ENCODE data around the gene PIK3CD. TPM values are rescaled to one million over a fixed set of nuclear protein-coding genes. Genes with fewer than 3 reads are reported as not detected.

The PIK3CD gene
- polyA plus RNA-seq, 2 donors = 3.2 to 4.2 TPM

DNA sequence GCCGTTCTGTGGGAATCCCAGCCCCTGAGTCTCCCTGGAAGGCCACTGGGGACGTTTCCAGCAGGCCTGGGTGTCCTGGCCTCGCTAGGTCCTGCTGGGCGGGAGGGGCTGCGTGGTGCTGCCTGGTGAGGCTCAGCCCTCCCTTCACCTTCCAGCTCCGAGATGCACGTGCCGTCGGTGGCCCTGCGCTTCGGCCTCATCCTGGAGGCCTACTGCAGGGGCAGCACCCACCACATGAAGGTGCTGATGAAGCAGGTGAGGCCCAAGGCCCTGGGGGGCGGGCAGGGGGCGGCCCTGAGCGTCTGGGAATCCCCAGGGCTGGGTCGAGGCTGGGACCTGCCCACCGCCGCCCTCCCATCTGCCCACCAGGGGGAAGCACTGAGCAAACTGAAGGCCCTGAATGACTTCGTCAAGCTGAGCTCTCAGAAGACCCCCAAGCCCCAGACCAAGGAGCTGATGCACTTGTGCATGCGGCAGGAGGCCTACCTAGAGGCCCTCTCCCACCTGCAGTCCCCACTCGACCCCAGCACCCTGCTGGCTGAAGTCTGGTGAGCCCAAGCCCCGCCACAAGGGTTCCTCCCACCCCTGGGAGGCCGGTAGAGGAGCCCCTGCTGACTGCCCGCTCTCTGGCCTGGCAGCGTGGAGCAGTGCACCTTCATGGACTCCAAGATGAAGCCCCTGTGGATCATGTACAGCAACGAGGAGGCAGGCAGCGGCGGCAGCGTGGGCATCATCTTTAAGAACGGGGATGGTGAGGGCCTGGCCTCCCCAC lies 70.3 kb downstream of the PIK3CD start:
- WGBS, 2 donors = 67 to 74% methylated on average over 29 of the region's 29 CpGs
- Histone ChIP-seq H3K27ac (ENCODE audit: low read depth in 2 of 2, low read length in 1 of 2) (no peak overlapping the region), H3K27me3 (ENCODE audit: control insufficient read depth in 1 of 2, insufficient read depth in 2 of 2, low read length in 2 of 2) (no peaks in the 10 kb centered on the region), H3K36me3 (ENCODE audit: control insufficient read depth in 2 of 2, insufficient read depth in 2 of 2, low read length in 1 of 2) (peaks cover 6 to 34% of the 10 kb centered on the region in 2 donors), H3K4me1 (ENCODE audit: control insufficient read depth in 2 of 2, insufficient read depth in 2 of 2, low read length in 1 of 2) (peaks cover 8 to 11% of the 10 kb centered on the region in 2 donors), H3K9me3 (ENCODE audit: control insufficient read depth in 2 of 2, insufficient read depth in 1 of 2, low read depth in 1 of 2, low read length in 1 of 2) (peaks cover 5 to 16% of the 10 kb centered on the region in 2 donors), H3K4me3 (ENCODE audit: low read depth in 1 of 2, low read length in 2 of 2) (no peak overlapping the region)

DNA sequence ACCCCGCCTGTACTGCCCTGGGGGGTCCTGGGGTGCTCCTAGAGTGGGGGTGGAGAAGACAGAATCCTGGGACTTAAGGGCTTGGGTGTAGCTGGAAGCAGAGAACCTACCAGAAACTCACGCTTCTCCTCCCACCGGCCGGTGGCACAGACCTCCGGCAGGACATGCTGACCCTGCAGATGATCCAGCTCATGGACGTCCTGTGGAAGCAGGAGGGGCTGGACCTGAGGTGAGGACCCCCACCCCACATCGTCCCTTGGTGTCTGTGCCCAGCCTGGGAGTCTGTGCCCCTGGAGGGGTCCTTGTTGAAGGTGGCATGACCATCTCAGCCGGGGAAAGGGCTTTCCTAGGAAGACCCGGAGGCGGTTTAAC lies 70.8 kb downstream of the PIK3CD start:
- Histone ChIP-seq H3K4me1 (ENCODE audit: control insufficient read depth in 2 of 2, insufficient read depth in 2 of 2, low read length in 1 of 2) (peaks cover 8 to 11% of the 10 kb centered on the region in 2 donors), H3K27me3 (ENCODE audit: control insufficient read depth in 1 of 2, insufficient read depth in 2 of 2, low read length in 2 of 2) (no peaks in the 10 kb centered on the region), H3K4me3 (ENCODE audit: low read depth in 1 of 2, low read length in 2 of 2) (no peak overlapping the region), H3K36me3 (ENCODE audit: control insufficient read depth in 2 of 2, insufficient read depth in 2 of 2, low read length in 1 of 2) (peaks cover 6 to 38% of the 10 kb centered on the region in 2 donors), H3K9me3 (ENCODE audit: control insufficient read depth in 2 of 2, insufficient read depth in 1 of 2, low read depth in 1 of 2, low read length in 1 of 2) (peaks cover 5 to 16% of the 10 kb centered on the region in 2 donors), H3K27ac (ENCODE audit: low read depth in 2 of 2, low read length in 1 of 2) (no peak overlapping the region)
- WGBS, 2 donors = 97 to 99% methylated on average over 9 to 10 of the region's 10 CpGs

DNA sequence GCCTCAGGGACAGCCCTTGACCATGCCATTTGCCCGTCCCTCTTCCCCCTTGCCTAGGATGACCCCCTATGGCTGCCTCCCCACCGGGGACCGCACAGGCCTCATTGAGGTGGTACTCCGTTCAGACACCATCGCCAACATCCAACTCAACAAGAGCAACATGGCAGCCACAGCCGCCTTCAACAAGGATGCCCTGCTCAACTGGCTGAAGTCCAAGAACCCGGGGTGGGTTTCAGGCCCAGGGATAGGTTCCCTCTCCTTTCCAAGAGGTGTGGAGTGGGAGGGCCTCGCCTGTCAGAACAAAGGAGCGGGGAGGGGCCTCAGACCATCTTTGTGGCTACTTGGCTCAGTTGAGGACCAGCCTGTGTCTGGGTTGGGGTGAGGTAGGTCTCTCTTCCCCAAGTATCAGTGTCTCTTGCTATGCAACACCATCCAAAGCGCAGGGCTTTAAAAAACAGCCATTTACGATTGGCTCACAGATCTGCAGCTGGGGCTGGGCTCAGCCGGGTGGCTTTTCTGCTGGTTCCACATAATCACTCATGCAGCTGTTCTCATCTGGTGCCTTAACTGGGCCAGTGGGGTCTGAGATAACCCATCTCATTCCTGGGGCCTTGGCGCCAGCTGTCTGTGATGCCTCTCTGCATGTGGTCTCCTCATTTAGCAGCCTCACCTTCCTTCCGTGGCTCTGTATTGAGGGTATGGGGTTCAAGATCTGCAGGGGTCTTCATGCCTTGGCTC lies 71.7 kb downstream of the PIK3CD start:
- WGBS, 2 donors = 98% methylated on average over 14 of the region's 14 CpGs
- no peak overlapping the region for H3K4me3 ChIP-seq (ENCODE audit: low read depth in 1 of 2, low read length in 2 of 2)
- H3K36me3 ChIP-seq (ENCODE audit: control insufficient read depth in 2 of 2, insufficient read depth in 2 of 2, low read length in 1 of 2) = peaks cover 6 to 36% of the 10 kb centered on the region in 2 donors

DNA sequence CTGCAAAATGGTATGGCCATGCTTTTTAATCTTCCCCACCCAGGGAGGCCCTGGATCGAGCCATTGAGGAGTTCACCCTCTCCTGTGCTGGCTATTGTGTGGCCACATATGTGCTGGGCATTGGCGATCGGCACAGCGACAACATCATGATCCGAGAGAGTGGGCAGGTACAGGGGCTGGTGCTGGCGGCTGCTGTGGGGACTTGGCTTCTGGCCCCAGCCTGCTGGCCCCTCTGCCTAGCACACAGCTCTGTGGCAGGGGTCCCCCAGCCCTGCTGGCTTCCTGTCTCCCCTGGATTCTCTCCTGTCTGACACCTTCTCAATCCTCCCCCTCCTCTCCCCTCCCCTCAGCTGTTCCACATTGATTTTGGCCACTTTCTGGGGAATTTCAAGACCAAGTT lies 72.4 kb downstream of the PIK3CD start:
- peaks cover 6 to 40% of the 10 kb centered on the region in 2 donors for H3K36me3 ChIP-seq (ENCODE audit: control insufficient read depth in 2 of 2, insufficient read depth in 2 of 2, low read length in 1 of 2)
- H3K9me3 ChIP-seq (ENCODE audit: control insufficient read depth in 2 of 2, insufficient read depth in 1 of 2, low read depth in 1 of 2, low read length in 1 of 2) = peaks cover 5 to 16% of the 10 kb centered on the region in 2 donors
- 96 to 99% methylated on average over 6 of the region's 6 CpGs for WGBS, 2 donors

More for the DNA sequence above, 71.7 kb downstream of the PIK3CD start:
- peaks cover 5 to 16% of the 10 kb centered on the region in 2 donors for H3K9me3 ChIP-seq (ENCODE audit: control insufficient read depth in 2 of 2, insufficient read depth in 1 of 2, low read depth in 1 of 2, low read length in 1 of 2)
- H3K4me1 ChIP-seq (ENCODE audit: control insufficient read depth in 2 of 2, insufficient read depth in 2 of 2, low read length in 1 of 2) = peaks cover 7 to 8% of the 10 kb centered on the region in 2 donors
- H3K27ac ChIP-seq (ENCODE audit: low read depth in 2 of 2, low read length in 1 of 2) = no peak overlapping the region
- no peaks in the 10 kb centered on the region for H3K27me3 ChIP-seq (ENCODE audit: control insufficient read depth in 1 of 2, insufficient read depth in 2 of 2, low read length in 2 of 2)

DNA sequence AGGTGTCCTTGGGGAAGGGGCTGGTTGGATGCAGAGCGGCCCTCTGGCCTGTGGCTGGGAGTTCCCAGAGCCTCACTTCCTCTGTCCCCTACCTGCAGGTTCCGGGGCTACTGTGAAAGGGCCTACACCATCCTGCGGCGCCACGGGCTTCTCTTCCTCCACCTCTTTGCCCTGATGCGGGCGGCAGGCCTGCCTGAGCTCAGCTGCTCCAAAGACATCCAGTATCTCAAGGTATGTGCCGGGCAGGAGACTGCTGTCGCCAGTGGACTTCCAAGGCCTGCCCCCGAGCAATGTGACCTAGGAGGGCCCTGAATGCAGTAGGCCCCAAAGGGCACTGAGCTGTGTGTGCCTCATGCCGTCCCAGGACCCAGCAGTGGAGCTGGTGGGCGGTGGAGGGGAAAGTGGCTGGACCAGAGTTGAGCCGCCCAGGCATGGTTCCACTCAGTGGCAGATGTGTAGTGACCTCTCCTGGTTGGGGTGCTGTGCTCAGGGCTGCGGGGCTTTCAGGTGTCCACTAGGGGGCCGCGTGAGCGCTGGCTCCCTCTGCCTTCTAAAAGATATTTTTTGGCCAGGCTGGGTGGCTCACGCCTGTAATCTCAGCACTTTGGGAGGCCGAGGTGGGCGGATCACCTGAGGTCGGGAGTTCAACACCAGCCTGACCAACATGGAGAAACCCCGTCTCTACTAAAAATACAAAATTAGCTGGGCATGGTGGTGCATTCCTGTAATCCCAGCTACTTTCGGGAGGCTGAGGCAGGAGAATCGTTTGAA lies 73.4 kb downstream of the PIK3CD start:
- H3K4me1 ChIP-seq (ENCODE audit: control insufficient read depth in 2 of 2, insufficient read depth in 2 of 2, low read length in 1 of 2) = peaks cover 0 to 5% of the 10 kb centered on the region in 2 donors
- peaks cover 5 to 16% of the 10 kb centered on the region in 2 donors for H3K9me3 ChIP-seq (ENCODE audit: control insufficient read depth in 2 of 2, insufficient read depth in 1 of 2, low read depth in 1 of 2, low read length in 1 of 2)
- WGBS, 2 donors = 69 to 78% methylated on average over 24 of the region's 24 CpGs
- peaks cover 10 to 43% of the 10 kb centered on the region in 2 donors for H3K36me3 ChIP-seq (ENCODE audit: control insufficient read depth in 2 of 2, insufficient read depth in 2 of 2, low read length in 1 of 2)
- no peaks in the 10 kb centered on the region for H3K27me3 ChIP-seq (ENCODE audit: control insufficient read depth in 1 of 2, insufficient read depth in 2 of 2, low read length in 2 of 2)
- H3K27ac ChIP-seq (ENCODE audit: low read depth in 2 of 2, low read length in 1 of 2) = no peak overlapping the region
- no peak overlapping the region for H3K4me3 ChIP-seq (ENCODE audit: low read depth in 1 of 2, low read length in 2 of 2)

More for the DNA sequence above, 72.4 kb downstream of the PIK3CD start:
- no peaks in the 10 kb centered on the region for H3K27me3 ChIP-seq (ENCODE audit: control insufficient read depth in 1 of 2, insufficient read depth in 2 of 2, low read length in 2 of 2)
- peaks cover 4 to 5% of the 10 kb centered on the region in 2 donors for H3K4me1 ChIP-seq (ENCODE audit: control insufficient read depth in 2 of 2, insufficient read depth in 2 of 2, low read length in 1 of 2)
- H3K27ac ChIP-seq (ENCODE audit: low read depth in 2 of 2, low read length in 1 of 2) = no peak overlapping the region
- H3K4me3 ChIP-seq (ENCODE audit: low read depth in 1 of 2, low read length in 2 of 2) = no peak overlapping the region

GRCh38 chr1:9726406-9726805 lies 74.9 kb downstream of the PIK3CD start:
- WGBS, 2 donors = 94 to 96% methylated on average over 6 of the region's 6 CpGs
- H3K4me1 ChIP-seq (ENCODE audit: control insufficient read depth in 2 of 2, insufficient read depth in 2 of 2, low read length in 1 of 2) = peaks cover 0 to 4% of the 10 kb centered on the region in 2 donors
- peaks cover 16 to 54% of the 10 kb centered on the region in 2 donors for H3K36me3 ChIP-seq (ENCODE audit: control insufficient read depth in 2 of 2, insufficient read depth in 2 of 2, low read length in 1 of 2)
- H3K27me3 ChIP-seq (ENCODE audit: control insufficient read depth in 1 of 2, insufficient read depth in 2 of 2, low read length in 2 of 2) = no peaks in the 10 kb centered on the region
- H3K4me3 ChIP-seq (ENCODE audit: low read depth in 1 of 2, low read length in 2 of 2) = no peak overlapping the region
- peaks cover 5 to 16% of the 10 kb centered on the region in 2 donors for H3K9me3 ChIP-seq (ENCODE audit: control insufficient read depth in 2 of 2, insufficient read depth in 1 of 2, low read depth in 1 of 2, low read length in 1 of 2)
- H3K27ac ChIP-seq (ENCODE audit: low read depth in 2 of 2, low read length in 1 of 2) = no peak overlapping the region

DNA sequence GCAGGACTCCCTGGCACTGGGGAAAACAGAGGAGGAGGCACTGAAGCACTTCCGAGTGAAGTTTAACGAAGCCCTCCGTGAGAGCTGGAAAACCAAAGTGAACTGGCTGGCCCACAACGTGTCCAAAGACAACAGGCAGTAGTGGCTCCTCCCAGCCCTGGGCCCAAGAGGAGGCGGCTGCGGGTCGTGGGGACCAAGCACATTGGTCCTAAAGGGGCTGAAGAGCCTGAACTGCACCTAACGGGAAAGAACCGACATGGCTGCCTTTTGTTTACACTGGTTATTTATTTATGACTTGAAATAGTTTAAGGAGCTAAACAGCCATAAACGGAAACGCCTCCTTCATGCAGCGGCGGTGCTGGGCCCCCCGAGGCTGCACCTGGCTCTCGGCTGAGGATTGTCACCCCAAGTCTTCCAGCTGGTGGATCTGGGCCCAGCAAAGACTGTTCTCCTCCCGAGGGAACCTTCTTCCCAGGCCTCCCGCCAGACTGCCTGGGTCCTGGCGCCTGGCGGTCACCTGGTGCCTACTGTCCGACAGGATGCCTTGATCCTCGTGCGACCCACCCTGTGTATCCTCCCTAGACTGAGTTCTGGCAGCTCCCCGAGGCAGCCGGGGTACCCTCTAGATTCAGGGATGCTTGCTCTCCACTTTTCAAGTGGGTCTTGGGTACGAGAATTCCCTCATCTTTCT lies 75.5 kb downstream of the PIK3CD start:
- Histone ChIP-seq H3K27me3 (ENCODE audit: control insufficient read depth in 1 of 2, insufficient read depth in 2 of 2, low read length in 2 of 2) (no peaks in the 10 kb centered on the region), H3K4me3 (ENCODE audit: low read depth in 1 of 2, low read length in 2 of 2) (no peak overlapping the region), H3K4me1 (ENCODE audit: control insufficient read depth in 2 of 2, insufficient read depth in 2 of 2, low read length in 1 of 2) (no peaks in the 10 kb centered on the region), H3K36me3 (ENCODE audit: control insufficient read depth in 2 of 2, insufficient read depth in 2 of 2, low read length in 1 of 2) (peaks cover 16 to 56% of the 10 kb centered on the region in 2 donors), H3K9me3 (ENCODE audit: control insufficient read depth in 2 of 2, insufficient read depth in 1 of 2, low read depth in 1 of 2, low read length in 1 of 2) (peaks cover 5 to 16% of the 10 kb centered on the region in 2 donors), H3K27ac (ENCODE audit: low read depth in 2 of 2, low read length in 1 of 2) (no peak overlapping the region)
- WGBS, 2 donors = 66 to 73% methylated on average over 25 of the region's 25 CpGs

DNA sequence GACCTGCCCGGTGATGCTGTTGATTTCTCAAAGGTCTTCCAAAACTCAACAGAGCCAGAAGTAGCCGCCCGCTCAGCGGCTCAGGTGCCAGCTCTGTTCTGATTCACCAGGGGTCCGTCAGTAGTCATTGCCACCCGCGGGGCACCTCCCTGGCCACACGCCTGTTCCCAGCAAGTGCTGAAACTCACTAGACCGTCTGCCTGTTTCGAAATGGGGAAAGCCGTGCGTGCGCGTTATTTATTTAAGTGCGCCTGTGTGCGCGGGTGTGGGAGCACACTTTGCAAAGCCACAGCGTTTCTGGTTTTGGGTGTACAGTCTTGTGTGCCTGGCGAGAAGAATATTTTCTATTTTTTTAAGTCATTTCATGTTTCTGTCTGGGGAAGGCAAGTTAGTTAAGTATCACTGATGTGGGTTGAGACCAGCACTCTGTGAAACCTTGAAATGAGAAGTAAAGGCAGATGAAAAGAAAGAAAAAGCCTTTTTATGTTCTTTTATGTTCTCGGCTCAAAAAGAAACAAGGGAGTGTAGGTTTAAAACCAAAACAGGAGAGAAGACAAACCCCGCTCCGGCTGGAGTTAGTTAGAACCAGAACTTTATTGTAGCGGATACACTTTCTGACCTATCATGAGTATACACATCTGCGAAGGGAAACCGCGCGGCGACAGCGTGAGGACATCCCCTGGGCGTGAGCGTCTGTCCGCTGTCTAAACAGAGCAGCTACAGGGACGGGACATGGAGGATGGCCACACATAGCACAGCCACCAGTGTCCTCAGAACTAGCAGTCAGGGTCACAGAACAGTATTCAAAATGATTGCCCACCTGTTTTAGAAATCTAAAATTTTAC lies 77.1 kb downstream of the PIK3CD start:
- no peak overlapping the region for H3K27ac ChIP-seq (ENCODE audit: low read depth in 2 of 2, low read length in 1 of 2)
- peaks cover 12 to 53% of the 10 kb centered on the region in 2 donors for H3K36me3 ChIP-seq (ENCODE audit: control insufficient read depth in 2 of 2, insufficient read depth in 2 of 2, low read length in 1 of 2)

More for the DNA sequence above, 77.1 kb downstream of the PIK3CD start:
- no peaks in the 10 kb centered on the region for H3K4me1 ChIP-seq (ENCODE audit: control insufficient read depth in 2 of 2, insufficient read depth in 2 of 2, low read length in 1 of 2)
- peaks cover 0 to 3% of the 10 kb centered on the region in 2 donors for H3K9me3 ChIP-seq (ENCODE audit: control insufficient read depth in 2 of 2, insufficient read depth in 1 of 2, low read depth in 1 of 2, low read length in 1 of 2)
- no peaks in the 10 kb centered on the region for H3K27me3 ChIP-seq (ENCODE audit: control insufficient read depth in 1 of 2, insufficient read depth in 2 of 2, low read length in 2 of 2)
- no peak overlapping the region for H3K4me3 ChIP-seq (ENCODE audit: low read depth in 1 of 2, low read length in 2 of 2)
- WGBS, 2 donors = 77 to 82% methylated on average over 33 of the region's 33 CpGs

Data from esophagus (tissue), 2 donors.